Stimulated activated CD8-positive, alpha-beta memory T cell treated with anti-CD3 and anti-CD28 coated beads, Interleukin-2, amount 100 ng/mL, for 1 hour (primary cell): ENCODE results near the gene ANO4.

Experiments
- DNase-seq, 2 donors: peaks; one replicate each; pipeline ENCODE4 v3.0.0-alpha.2; 2020; ENCODE audit warnings: low read depth in 2 of 2

Gene ANO4

DNA sequence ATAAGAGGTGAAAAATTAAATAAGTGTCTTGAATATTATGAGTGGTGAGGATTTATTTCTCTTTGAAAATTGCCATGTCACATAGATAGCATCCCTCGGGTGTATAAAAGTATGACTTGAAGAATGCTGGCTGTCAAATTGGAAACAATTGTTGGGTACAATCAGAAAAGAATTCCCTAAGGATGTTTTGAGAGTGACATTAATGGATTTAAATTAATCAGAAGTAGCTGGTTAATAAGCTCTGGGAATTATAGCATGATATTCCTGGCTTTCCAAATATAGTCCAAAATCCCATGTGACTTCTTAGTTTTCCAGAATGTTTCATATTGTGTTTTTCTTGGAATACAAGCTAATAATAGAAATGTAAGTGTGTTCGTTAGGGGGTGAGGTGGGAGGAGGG lies 196.5 kb downstream of the ANO4 start:
- no peak for DNase-seq

- DNase-seq: no peak
Observed at GRCh38 chr12:100992194-100992593, 197.6 kb downstream of the ANO4 start.

- DNase-seq: no peak
Observed at GRCh38 chr12:100993916-100994450, 199.4 kb downstream of the ANO4 start.

DNA sequence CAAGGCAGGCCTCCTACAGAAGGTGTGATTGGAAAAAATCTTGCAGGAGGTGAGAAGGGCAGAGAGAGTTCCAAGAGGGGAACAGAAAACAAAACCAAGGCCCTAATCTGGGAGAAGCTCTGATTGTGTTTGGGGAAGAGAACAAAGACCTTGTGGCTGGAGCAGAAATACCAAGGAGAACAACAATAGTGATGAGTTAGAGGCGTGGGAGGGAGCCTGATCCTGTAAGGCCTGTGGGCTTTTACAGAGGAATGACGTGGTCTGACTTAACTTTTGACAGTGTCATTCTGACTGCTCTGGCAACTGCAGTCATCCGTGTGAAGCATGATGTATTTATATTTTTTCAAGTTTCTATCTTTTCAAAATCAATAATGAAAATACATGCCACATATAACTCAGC lies 200.6 kb downstream of the ANO4 start:
- DNase-seq: no peak

DNA sequence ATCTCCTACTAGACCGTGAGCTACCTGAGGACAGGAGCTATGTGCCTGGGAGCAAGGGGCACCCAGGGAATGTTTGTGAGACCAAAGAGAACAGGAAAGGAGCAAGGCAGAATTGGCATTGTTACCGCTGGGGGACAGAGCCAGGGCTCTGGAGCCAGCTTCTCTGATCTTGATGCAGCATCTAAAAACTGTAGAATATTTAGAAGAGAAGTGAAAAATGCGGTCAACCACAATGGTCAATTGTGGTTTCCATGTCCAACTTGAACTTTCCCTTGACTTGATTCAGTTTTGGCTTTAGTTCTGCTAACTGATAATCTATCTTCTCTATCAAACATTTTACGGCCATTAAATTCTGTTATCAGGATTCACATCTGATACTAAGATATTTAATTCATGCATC lies 201.2 kb downstream of the ANO4 start:
- no peak for DNase-seq

DNA sequence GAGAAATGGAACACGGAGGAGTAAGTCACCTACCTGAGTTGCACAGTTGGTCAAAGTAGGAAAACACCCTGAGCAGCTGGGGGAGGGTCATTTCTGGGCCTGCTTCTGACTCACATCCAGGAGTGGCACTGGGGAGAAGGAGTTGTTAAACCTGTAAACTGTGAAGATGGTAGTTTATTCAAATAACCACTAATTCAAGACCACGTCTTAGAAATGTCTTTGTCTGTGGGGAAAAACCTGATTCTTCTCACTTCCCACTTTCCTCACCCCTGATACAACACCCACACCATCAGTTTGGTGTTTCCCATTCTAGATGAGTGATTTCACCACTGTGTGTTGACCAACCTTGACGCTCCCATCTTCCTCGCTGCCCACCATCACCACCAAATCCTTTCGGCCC lies 207.1 kb downstream of the ANO4 start:
- no peak for DNase-seq

GRCh38 chr12:101002696-101003419 lies 208.3 kb downstream of the ANO4 start:
- no peak for DNase-seq

GRCh38 chr12:101004898-101005297 lies 210.3 kb downstream of the ANO4 start:
- DNase-seq: no peak

DNA sequence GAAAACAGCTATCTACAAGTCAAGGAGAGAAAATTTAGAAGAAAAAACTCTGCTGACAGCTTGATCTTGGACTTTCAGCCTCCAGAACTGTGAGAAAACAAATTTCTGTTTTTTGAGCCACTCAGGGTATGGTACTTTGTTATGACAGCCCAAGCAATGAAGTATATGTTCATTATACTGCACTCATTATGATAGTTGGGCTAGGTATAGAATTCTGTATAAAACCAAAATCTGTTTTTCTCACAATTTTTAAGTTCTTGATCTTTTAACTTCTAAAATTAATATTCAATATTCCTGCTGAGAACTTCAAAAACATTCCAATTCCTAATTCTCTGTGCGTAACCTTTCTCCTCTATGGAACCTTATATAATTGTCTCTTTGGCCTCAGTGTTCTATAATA lies 214.7 kb downstream of the ANO4 start:
- DNase-seq: no peak

GRCh38 chr12:101010896-101011295 lies 216.3 kb downstream of the ANO4 start:
- no peak for DNase-seq

- no peak for DNase-seq
Observed at GRCh38 chr12:101013993-101014392, 219.4 kb downstream of the ANO4 start.

- no peak for DNase-seq
Observed at GRCh38 chr12:101015044-101015443, 220.5 kb downstream of the ANO4 start.

GRCh38 chr12:101018540-101018939 lies 224.0 kb downstream of the ANO4 start:
- DNase-seq: no peak

GRCh38 chr12:101019201-101019600 lies 224.6 kb downstream of the ANO4 start:
- no peak for DNase-seq

DNA sequence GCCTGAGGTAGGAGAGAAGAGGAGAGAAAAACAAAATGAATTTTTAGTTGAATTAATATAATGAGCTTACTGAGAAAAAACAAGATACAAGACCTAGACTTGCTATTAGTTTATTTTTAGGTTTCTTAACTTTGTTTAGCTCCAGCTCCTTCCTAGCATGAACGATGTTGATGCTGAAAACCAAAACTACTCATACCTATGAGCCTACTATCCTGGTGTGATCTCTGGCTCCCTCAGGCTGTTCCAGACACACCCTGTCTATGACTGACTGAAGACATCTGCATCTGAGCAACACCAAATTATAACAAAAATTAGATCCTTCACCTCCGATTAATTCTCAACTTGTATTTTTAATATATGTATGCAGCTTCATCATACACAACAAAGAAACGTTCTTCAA lies 225.1 kb downstream of the ANO4 start:
- DNase-seq: no peak

DNA sequence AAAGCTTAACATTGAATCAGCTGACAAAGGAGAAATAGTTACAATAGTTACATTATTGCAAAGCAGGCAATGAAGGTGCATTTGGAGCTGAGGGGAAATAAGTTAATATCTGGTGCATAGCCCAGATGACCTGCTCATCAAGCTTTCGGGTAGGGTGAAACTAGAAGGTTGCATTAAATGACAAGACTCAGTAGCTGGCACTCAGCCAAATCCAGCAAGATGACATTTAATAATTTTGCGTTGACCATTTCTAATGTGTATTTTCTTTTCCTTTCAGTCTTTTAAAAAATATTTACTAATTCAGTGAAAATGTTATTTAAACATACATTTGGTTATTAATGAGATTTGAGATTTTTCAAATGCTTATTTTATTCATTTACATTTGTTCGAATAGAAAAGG lies 226.9 kb downstream of the ANO4 start:
- DNase-seq: no peak

GRCh38 chr12:101021911-101022388 lies 227.4 kb downstream of the ANO4 start:
- DNase-seq: no peak

DNA sequence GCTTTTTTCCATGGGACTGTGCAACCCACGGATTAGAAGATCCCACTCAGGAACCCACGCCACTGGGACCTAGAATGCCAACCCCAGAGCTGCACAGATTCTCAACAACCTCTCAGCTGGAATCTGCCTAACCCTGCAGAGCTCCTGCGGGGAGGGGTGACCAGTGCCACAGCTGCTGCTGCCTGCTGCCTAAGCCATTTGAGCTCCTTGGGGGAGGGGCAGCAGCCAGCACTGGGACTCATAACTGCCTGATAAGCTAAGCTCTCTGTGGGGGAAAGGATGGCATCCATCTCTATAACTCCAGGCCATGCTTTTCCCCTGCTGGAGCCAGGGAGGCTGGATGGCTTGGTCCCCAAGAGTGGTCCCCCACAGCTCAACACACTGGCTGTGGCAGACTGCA lies 232.6 kb downstream of the ANO4 start:
- no peak for DNase-seq

DNA sequence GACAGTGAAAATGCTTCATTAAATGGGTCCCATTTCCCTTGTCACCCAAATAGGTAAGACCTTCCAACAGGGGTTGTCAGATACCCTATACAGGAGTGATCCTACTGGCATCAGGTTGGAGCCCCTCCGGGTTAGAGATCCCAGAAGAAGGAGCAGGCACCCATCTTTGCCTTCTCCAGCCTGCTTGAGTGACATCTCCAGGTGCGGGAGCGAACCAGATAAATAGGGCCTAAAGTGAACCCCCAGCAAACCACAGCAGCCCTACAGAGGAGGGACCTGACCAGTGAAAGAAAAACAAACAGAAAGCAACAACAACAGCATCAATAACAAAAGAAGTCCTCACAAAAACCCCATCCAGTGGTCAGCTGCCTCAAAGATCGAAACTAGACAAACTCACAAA lies 233.2 kb downstream of the ANO4 start:
- no peak for DNase-seq

GRCh38 chr12:101038289-101038871 lies 243.8 kb downstream of the ANO4 start:
- DNase-seq: no peak

DNA sequence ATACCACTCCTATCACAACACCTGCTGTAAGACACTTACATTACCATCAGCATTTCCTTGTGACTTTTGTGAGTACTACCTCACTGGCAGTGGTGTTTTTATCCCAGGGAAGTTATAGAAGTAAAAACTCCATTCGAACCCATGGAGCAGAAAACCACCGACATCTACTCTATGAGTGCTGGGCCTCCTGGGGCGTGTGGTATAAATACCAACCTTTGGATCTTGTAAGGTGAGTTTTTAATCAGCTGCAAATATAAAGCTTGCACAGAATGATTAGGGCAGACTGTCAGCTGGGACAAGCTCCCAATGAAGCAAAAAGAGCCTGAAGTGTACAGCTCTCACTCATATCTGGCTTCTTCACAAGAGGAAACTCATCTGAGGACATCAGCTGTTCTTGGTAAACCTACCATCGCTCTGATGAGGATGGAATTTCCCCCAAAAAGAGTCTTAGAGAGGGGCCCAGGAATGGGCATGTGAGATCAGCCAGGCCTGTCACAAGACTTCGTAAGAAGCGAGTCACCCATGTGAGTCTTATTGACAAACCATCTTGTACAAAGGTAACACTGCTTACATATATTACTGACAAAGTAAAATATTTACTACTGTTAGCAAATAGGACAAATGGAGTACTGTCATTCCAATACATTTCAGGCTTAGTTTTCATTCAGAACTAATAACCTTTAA lies 245.4 kb downstream of the ANO4 start:
- DNase-seq: no peak

DNA sequence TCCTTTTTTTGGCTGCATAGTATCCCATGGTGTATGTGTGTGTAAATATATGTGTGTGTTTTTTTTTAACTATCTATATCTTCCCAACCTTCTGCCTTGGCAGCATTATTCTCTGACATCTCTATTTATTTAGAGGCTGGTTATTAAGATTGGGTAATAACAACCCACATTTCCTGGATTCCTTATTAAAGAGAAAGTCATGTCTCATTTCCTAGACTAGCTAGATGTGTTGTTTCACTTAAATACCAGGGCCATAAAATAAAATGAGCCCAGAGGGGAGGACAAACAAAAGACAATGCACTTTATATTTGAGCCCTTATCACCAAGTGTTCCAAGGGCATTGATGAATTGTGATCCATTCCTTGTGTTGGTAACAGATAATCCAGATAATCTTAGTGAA lies 246.4 kb downstream of the ANO4 start:
- DNase-seq: no peak

- no peak for DNase-seq
Observed at GRCh38 chr12:101042211-101042610, 247.6 kb downstream of the ANO4 start.
